ENCODE measurements around the gene ADAMTS18. TPM values are rescaled to one million over a fixed set of nuclear protein-coding genes. Genes with fewer than 3 reads are reported as not detected.
"Not testable (repeated sequence)": the region's sequence is repeated elsewhere in the genome, so short reads cannot be mapped to it uniquely, and the experiment has no call there.

The ADAMTS18 gene
- total and polyA plus RNA-seq, 9 of the 15 experiments (the other 6 are each of a cell fraction or from before 2014, with no cell fraction given): not detected

- H3K79me2 ChIP-seq (ENCODE audit: control insufficient read depth, insufficient read depth, low read length): no peaks in the 10 kb centered on the region
- TF ChIP-seq, protein P1, sequence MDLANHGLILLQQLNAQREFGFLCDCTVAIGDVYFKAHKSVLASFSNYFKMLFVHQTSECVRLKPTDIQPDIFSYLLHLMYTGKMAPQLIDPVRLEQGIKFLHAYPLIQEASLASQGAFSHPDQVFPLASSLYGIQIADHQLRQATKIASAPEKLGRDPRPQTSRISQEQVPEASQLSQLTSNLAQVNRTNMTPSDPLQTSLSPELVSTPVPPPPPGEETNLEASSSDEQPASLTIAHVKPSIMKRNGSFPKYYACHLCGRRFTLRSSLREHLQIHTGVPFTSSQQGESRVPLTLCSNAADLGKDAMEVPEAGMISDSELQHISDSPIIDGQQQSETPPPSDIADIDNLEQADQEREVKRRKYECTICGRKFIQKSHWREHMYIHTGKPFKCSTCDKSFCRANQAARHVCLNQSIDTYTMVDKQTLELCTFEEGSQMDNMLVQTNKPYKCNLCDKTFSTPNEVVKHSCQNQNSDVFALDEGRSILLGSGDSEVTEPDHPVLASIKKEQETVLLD (IDR thresholded peaks at IDR 0.05): no peak
- TF ChIP-seq ZNF24 (IDR thresholded peaks at IDR 0.05) (no peak), PURB (CRISPR knock-in tag; IDR thresholded peaks at IDR 0.05; ENCODE audit: low read depth) (no peak), FOXJ2 (tag; IDR thresholded peaks at IDR 0.05) (no peak)
Observed at GRCh38 chr16:77467821-77468335, 33.0 kb upstream of the ADAMTS18 start.

GRCh38 chr16:77463659-77464058 is 28.8 kb upstream of the ADAMTS18 start:
- BruUV-seq (replicated peaks); H3K27ac ChIP-seq (ENCODE audit: extremely low read depth, low read depth, low read length); H3K9ac ChIP-seq (ENCODE audit: insufficient read depth in 1 of 2, low read depth in 2 of 2, low read length in 2 of 2); H2AFZ ChIP-seq (ENCODE audit: low read depth, low read length); H3K4me3 ChIP-seq; H3K9me3 ChIP-seq (replicated peaks; ENCODE audit: control insufficient read depth, insufficient read depth, low read depth, low read length); H3K79me2 ChIP-seq (ENCODE audit: control insufficient read depth, insufficient read depth, low read length); DNase-seq (ENCODE audit: extremely low read depth in 1 of 4, low spot score in 3 of 4); H3K4me2 ChIP-seq (ENCODE audit: insufficient read depth, low read length); H3K36me3 ChIP-seq (ENCODE audit: control insufficient read depth, insufficient read depth, low read length); H3K27me3 ChIP-seq (ENCODE audit: control insufficient read depth in 2 of 2, insufficient read depth in 2 of 2, low read length in 2 of 2); H3K4me1 ChIP-seq (replicated peaks in 1 of 2; ENCODE audit: control insufficient read depth in 2 of 2, insufficient read depth in 2 of 2, low read length in 2 of 2); in situ Hi-C loops (cut with MboI); H4K20me1 ChIP-seq (replicated peaks; ENCODE audit: control insufficient read depth, insufficient read depth, low read length); POLR2A ChIA-PET; FAIRE-seq; CTCF ChIA-PET (ENCODE audit: low intra/inter-chr PET ratio); H3K9me1 ChIP-seq (ENCODE audit: control insufficient read depth, insufficient read depth, low read length); intact Hi-C loops (cut with micrococcal nuclease); ATAC-seq: not testable (repeated sequence)
- WGBS (ENCODE audit: insufficient coverage, low coverage, missing lambda C conversion rate): 0% methylated on average over 1 of the region's 5 CpGs

More at GRCh38 chr16:77467821-77468335, 33.0 kb upstream of the ADAMTS18 start:
- WGBS (ENCODE audit: insufficient coverage, low coverage, missing lambda C conversion rate): 0% methylated on average over 6 of the region's 6 CpGs
- Histone ChIP-seq H3K9me3 (replicated peaks; ENCODE audit: control insufficient read depth, insufficient read depth, low read depth, low read length) (no peaks in the 10 kb centered on the region), H3K4me2 (ENCODE audit: insufficient read depth, low read length) (no peak overlapping the region), H3K9ac (ENCODE audit: insufficient read depth in 1 of 2, low read depth in 2 of 2, low read length in 2 of 2) (no peak overlapping the region), H3K36me3 (ENCODE audit: control insufficient read depth, insufficient read depth, low read length) (no peaks in the 10 kb centered on the region), H3K27ac (ENCODE audit: extremely low read depth, low read depth, low read length) (no peak overlapping the region), H3K27me3 (ENCODE audit: control insufficient read depth in 2 of 2, insufficient read depth in 2 of 2, low read length in 2 of 2) (no peaks in the 10 kb centered on the region), H3K9me1 (ENCODE audit: control insufficient read depth, insufficient read depth, low read length) (no peaks in the 10 kb centered on the region), H4K20me1 (replicated peaks; ENCODE audit: control insufficient read depth, insufficient read depth, low read length) (no peaks in the 10 kb centered on the region), H3K4me1 (replicated peaks in 1 of 2; ENCODE audit: control insufficient read depth in 2 of 2, insufficient read depth in 2 of 2, low read length in 2 of 2) (no peaks in the 10 kb centered on the region), H2AFZ (ENCODE audit: low read depth, low read length) (no peak overlapping the region), H3K4me3 (no peak overlapping the region)
- ChIA-PET POLR2A (interaction anchor here (0.9 kb wide), 1 partner anchor 11 kb away, joined by 3 read pairs; no protein-coding TSS in a partner anchor), CTCF (ENCODE audit: low intra/inter-chr PET ratio) (no interaction called here)
- no TSS peak for BruUV-seq (replicated peaks)
- ATAC-seq: no peak
- intact Hi-C loops (cut with micrococcal nuclease) (no loop called here), in situ Hi-C loops (cut with MboI) (no loop called here)
- no peak for DNase-seq (ENCODE audit: extremely low read depth in 1 of 4, low spot score in 3 of 4)
- no peak for FAIRE-seq
